Measurements from ENCODE around the gene DNAJB13.

DNA sequence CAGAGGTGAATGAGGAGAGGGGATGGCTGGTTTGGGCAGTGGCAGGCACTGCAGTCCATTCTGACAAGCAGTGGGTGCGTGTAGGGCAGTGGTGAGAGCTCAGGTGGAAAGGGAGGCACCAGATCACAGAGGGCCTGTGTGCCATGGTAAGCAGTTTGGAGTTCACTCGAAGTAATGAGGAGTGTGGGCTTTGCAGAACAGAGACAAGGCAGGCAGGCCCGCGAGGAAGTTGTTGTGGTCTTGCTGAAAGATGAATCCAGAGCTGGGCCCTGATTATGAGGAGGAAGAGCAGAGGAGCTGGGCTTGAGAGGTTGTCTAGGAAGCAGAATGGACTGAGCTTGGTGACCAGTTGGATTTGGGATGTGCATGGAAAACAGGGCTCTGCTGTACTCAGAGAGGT is 1.6 kb upstream of the DNAJB13 start:
- TF ChIP-seq, protein P1, sequence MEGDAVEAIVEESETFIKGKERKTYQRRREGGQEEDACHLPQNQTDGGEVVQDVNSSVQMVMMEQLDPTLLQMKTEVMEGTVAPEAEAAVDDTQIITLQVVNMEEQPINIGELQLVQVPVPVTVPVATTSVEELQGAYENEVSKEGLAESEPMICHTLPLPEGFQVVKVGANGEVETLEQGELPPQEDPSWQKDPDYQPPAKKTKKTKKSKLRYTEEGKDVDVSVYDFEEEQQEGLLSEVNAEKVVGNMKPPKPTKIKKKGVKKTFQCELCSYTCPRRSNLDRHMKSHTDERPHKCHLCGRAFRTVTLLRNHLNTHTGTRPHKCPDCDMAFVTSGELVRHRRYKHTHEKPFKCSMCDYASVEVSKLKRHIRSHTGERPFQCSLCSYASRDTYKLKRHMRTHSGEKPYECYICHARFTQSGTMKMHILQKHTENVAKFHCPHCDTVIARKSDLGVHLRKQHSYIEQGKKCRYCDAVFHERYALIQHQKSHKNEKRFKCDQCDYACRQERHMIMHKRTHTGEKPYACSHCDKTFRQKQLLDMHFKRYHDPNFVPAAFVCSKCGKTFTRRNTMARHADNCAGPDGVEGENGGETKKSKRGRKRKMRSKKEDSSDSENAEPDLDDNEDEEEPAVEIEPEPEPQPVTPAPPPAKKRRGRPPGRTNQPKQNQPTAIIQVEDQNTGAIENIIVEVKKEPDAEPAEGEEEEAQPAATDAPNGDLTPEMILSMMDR (IDR thresholded peaks at IDR 0.05; ENCODE audit: insufficient read depth, low read depth, low read length): no peak
- TF ChIP-seq EZH2 (IDR thresholded peaks at IDR 0.05; ENCODE audit: insufficient read depth, low read length): no peak
